Measurements from ENCODE around the gene HIF3A. TPM values are rescaled to one million over a fixed set of nuclear protein-coding genes. Genes with fewer than 3 reads are reported as not detected.

Gene HIF3A
- total and polyA plus RNA-seq, 9 of the 15 experiments (the other 6 are each of a cell fraction or from before 2014, with no cell fraction given), result 0.29 TPM; not detected in 8

DNA sequence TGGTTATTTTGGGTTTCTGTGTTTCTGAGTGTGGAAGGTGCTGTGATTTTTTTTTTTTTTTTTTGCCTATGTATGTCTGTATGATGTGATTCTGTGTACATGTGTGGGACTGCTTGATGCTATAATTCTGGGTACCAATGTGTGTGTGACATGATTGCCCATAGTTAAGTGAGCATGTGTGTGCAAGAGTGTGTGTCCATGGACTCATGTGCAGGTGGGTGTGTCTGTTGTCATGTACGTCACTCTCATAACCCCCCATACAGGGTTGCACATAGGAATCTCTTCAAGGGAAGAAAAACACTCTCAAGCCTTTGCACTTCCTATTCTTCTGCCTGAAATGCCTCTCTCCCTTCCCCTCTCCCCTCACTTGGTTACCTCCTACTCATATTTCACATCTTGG, 47.5 kb downstream of the HIF3A start:
- ChIA-PET POLR2A (interaction anchor here (0.7 kb wide), 1 partner anchor 10 kb away, joined by 3 read pairs; no protein-coding TSS in a partner anchor), CTCF (ENCODE audit: low intra/inter-chr PET ratio) (no interaction called here)
- H3K4me1 ChIP-seq (replicated peaks in 1 of 2; ENCODE audit: control insufficient read depth in 2 of 2, insufficient read depth in 2 of 2, low read length in 2 of 2), result peaks cover 14 to 21% of the 10 kb centered on the region in 2 experiments; a peak in 4 of 5 replicates
- intact Hi-C loops (cut with micrococcal nuclease) (no loop called here), in situ Hi-C loops (cut with MboI) (no loop called here)
- DNase-seq (ENCODE audit: extremely low read depth in 1 of 4, low spot score in 3 of 4), result no peak
- peaks cover 10% of the 10 kb centered on the region; the same call in 2 of the 3 replicates for H3K36me3 ChIP-seq (ENCODE audit: control insufficient read depth, insufficient read depth, low read length)
- no peak overlapping the region for H3K4me3 ChIP-seq
- ATAC-seq, result no peak
- no peak for FAIRE-seq
- WGBS (ENCODE audit: insufficient coverage, low coverage, missing lambda C conversion rate), result 0% methylated on average over 1 of the region's 1 CpG
- no peak overlapping the region for H3K9ac ChIP-seq (ENCODE audit: insufficient read depth in 1 of 2, low read depth in 2 of 2, low read length in 2 of 2)
- H3K4me2 ChIP-seq (ENCODE audit: insufficient read depth, low read length), result no peak overlapping the region
- H2AFZ ChIP-seq (ENCODE audit: low read depth, low read length), result no peak overlapping the region
- peaks cover 3% of the 10 kb centered on the region for H3K9me1 ChIP-seq (ENCODE audit: control insufficient read depth, insufficient read depth, low read length)
- no TSS peak for BruUV-seq (replicated peaks)
- no peak overlapping the region for H3K27ac ChIP-seq (ENCODE audit: extremely low read depth, low read depth, low read length)
- TF ChIP-seq ZNF217 (CRISPR knock-in tag; IDR thresholded peaks at IDR 0.05), result no peak
- TF ChIP-seq CCAR2 (IDR thresholded peaks at IDR 0.05; ENCODE audit: low read depth, low read length), result no peak
- no peak for TF ChIP-seq NFXL1 (CRISPR knock-in tag; IDR thresholded peaks at IDR 0.05)
- TF ChIP-seq GABPB2 (CRISPR knock-in tag; conservative IDR thresholded peaks at IDR 0.05), result no peak
- no peak for TF ChIP-seq POLR3G (IDR thresholded peaks at IDR 0.05; ENCODE audit: extremely low read depth, insufficient read length, insufficient replicate concordance)
- no peak for TF ChIP-seq ZNF146 (CRISPR knock-in tag; IDR thresholded peaks at IDR 0.05; ENCODE audit: unreplicated experiment)
- TF ChIP-seq CEBPB (tag; IDR thresholded peaks at IDR 0.05), result no peak
- TF ChIP-seq KAT2B (IDR thresholded peaks at IDR 0.05; ENCODE audit: low read depth, low read length), result no peak
- TF ChIP-seq HDAC2 (IDR thresholded peaks at IDR 0.05), result no peak
- no peak for TF ChIP-seq HSF4 (CRISPR knock-in tag; IDR thresholded peaks at IDR 0.05; ENCODE audit: borderline replicate concordance)
- TF ChIP-seq, protein P1, sequence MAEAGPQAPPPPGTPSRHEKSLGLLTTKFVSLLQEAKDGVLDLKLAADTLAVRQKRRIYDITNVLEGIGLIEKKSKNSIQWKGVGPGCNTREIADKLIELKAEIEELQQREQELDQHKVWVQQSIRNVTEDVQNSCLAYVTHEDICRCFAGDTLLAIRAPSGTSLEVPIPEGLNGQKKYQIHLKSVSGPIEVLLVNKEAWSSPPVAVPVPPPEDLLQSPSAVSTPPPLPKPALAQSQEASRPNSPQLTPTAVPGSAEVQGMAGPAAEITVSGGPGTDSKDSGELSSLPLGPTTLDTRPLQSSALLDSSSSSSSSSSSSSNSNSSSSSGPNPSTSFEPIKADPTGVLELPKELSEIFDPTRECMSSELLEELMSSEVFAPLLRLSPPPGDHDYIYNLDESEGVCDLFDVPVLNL (CRISPR knock-in tag; IDR thresholded peaks at IDR 0.05; ENCODE audit: low read depth), result no peak
- H3K9me3 ChIP-seq (replicated peaks; ENCODE audit: control insufficient read depth, insufficient read depth, low read depth, low read length), result no peaks in the 10 kb centered on the region
- peaks cover 2% of the 10 kb centered on the region; the same call in 1 of the 2 replicates for H4K20me1 ChIP-seq (replicated peaks; ENCODE audit: control insufficient read depth, insufficient read depth, low read length)
- H3K79me2 ChIP-seq (ENCODE audit: control insufficient read depth, insufficient read depth, low read length), result peaks cover 25% of the 10 kb centered on the region
- H3K27me3 ChIP-seq (ENCODE audit: control insufficient read depth in 2 of 2, insufficient read depth in 2 of 2, low read length in 2 of 2), result peaks cover 1 to 27% of the 10 kb centered on the region in 2 experiments; a peak in 4 of 5 replicates
